Measurements from ENCODE around the gene SLC35E3. TPM values are rescaled to one million over a fixed set of nuclear protein-coding genes. Genes with fewer than 3 reads are reported as not detected.

SLC35E3 gene
- polyA plus RNA-seq, 3 donors, result 2.1 to 3.6 (median 2.9) TPM

GRCh38 chr12:68766646-68767045, 20.7 kb downstream of the SLC35E3 start:
- H3K27ac ChIP-seq (ENCODE audit: low read depth, low read length), result no peak overlapping the region
- WGBS, 3 donors, result 91 to 95% (median 94%) methylated on average over 2 of the region's 2 CpGs

GRCh38 chr12:68767191-68767590, 21.2 kb downstream of the SLC35E3 start:
- WGBS, 3 donors, result 85 to 95% (median 92%) methylated on average over 7 of the region's 7 CpGs
- no peak overlapping the region for H3K27ac ChIP-seq (ENCODE audit: low read depth, low read length)

- 88 to 95% (median 91%) methylated on average over 4 of the region's 4 CpGs for WGBS, 3 donors
- no peak overlapping the region for H3K27ac ChIP-seq (ENCODE audit: low read depth, low read length)
These were observed 22.5 kb downstream of the SLC35E3 start for GRCh38 chr12:68768431-68768939.

GRCh38 chr12:68769941-68770340, 24.0 kb downstream of the SLC35E3 start:
- WGBS, 3 donors, result 93 to 99% (median 96%) methylated on average over 1 of the region's 1 CpG

GRCh38 chr12:68771223-68771925, 25.4 kb downstream of the SLC35E3 start:
- WGBS, 3 donors, result 92 to 97% (median 93%) methylated on average over 5 of the region's 5 CpGs
- no peak overlapping the region for H3K27ac ChIP-seq (ENCODE audit: low read depth, low read length)

More at GRCh38 chr12:68769941-68770340, 24.0 kb downstream of the SLC35E3 start:
- H3K27ac ChIP-seq (ENCODE audit: low read depth, low read length), result no peak overlapping the region

- H3K27ac ChIP-seq (ENCODE audit: low read depth, low read length), result no peak overlapping the region
- 57 to 83% (median 60%) methylated on average over 8 of the region's 8 CpGs for WGBS, 3 donors
These were observed 26.7 kb downstream of the SLC35E3 start for GRCh38 chr12:68772714-68773113.

- WGBS, 3 donors, result 83 to 89% (median 87%) methylated on average over 5 of the region's 5 CpGs
- no peak overlapping the region for H3K27ac ChIP-seq (ENCODE audit: low read depth, low read length)
These were observed 27.6 kb downstream of the SLC35E3 start for GRCh38 chr12:68773582-68773981.

GRCh38 chr12:68775121-68775630, 29.2 kb downstream of the SLC35E3 start:
- H3K27ac ChIP-seq (ENCODE audit: low read depth, low read length), result no peak overlapping the region
- WGBS, 3 donors, result 92 to 95% (median 93%) methylated on average over 7 of the region's 7 CpGs

- 69 to 86% (median 72%) methylated on average over 5 of the region's 5 CpGs for WGBS, 3 donors
- H3K27ac ChIP-seq (ENCODE audit: low read depth, low read length), result no peak overlapping the region
These were observed 31.1 kb downstream of the SLC35E3 start for GRCh38 chr12:68776976-68777610.

GRCh38 chr12:68779280-68779679, 33.3 kb downstream of the SLC35E3 start:
- no peak overlapping the region for H3K27ac ChIP-seq (ENCODE audit: low read depth, low read length)

GRCh38 chr12:68780731-68781130, 34.8 kb downstream of the SLC35E3 start:
- 91 to 96% (median 92%) methylated on average over 6 of the region's 6 CpGs for WGBS, 3 donors
- H3K27ac ChIP-seq (ENCODE audit: low read depth, low read length), result no peak overlapping the region

GRCh38 chr12:68781728-68782127, 35.8 kb downstream of the SLC35E3 start:
- 91 to 97% (median 96%) methylated on average over 6 of the region's 6 CpGs for WGBS, 3 donors
- H3K27ac ChIP-seq (ENCODE audit: low read depth, low read length), result no peak overlapping the region

GRCh38 chr12:68784015-68784414, 38.0 kb downstream of the SLC35E3 start:
- H3K27ac ChIP-seq (ENCODE audit: low read depth, low read length), result no peak overlapping the region
- 45 to 87% (median 70%) methylated on average over 8 of the region's 8 CpGs for WGBS, 3 donors

GRCh38 chr12:68785358-68785757, 39.4 kb downstream of the SLC35E3 start:
- H3K27ac ChIP-seq (ENCODE audit: low read depth, low read length), result no peak overlapping the region
- 45 to 48% (median 45%) methylated on average over 2 of the region's 2 CpGs for WGBS, 3 donors

GRCh38 chr12:68785823-68786222, 39.8 kb downstream of the SLC35E3 start:
- H3K27ac ChIP-seq (ENCODE audit: low read depth, low read length), result no peak overlapping the region
- 46 to 94% (median 92%) methylated on average over 5 of the region's 5 CpGs for WGBS, 3 donors

GRCh38 chr12:68786929-68787328, 41.0 kb downstream of the SLC35E3 start:
- 75 to 93% (median 80%) methylated on average over 2 of the region's 2 CpGs for WGBS, 3 donors
- no peak overlapping the region for H3K27ac ChIP-seq (ENCODE audit: low read depth, low read length)

- 94 to 96% (median 95%) methylated on average over 3 of the region's 3 CpGs for WGBS, 3 donors
- no peak overlapping the region for H3K27ac ChIP-seq (ENCODE audit: low read depth, low read length)
These were observed 42.7 kb downstream of the SLC35E3 start for GRCh38 chr12:68788554-68789143.

GRCh38 chr12:68789144-68789878, 43.3 kb downstream of the SLC35E3 start:
- 76 to 97% (median 93%) methylated on average over 14 of the region's 14 CpGs for WGBS, 3 donors
- no peak overlapping the region for H3K27ac ChIP-seq (ENCODE audit: low read depth, low read length)
